Measurements from ENCODE around the gene SLC41A2.

DNA sequence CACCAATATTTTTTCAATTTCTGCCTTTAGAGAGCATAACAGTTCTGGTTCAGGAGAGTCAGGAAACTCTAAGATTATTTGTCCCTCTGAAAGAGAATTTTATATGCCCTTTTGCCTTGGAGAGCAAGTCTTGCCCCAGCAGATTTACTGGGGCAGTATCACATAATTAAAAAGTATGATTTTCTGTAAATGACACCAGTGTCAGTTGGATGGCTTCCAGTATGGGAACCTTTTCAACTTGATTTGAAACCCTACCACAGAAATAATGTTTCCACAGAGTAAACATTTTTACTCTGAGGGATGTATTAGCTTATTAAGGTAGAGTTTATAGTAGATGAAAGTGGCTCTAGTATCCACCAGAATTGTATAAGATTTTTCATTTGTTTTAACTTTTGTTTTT is 43.4 kb upstream of the SLC41A2 start:
- TF ChIP-seq, protein P1, sequence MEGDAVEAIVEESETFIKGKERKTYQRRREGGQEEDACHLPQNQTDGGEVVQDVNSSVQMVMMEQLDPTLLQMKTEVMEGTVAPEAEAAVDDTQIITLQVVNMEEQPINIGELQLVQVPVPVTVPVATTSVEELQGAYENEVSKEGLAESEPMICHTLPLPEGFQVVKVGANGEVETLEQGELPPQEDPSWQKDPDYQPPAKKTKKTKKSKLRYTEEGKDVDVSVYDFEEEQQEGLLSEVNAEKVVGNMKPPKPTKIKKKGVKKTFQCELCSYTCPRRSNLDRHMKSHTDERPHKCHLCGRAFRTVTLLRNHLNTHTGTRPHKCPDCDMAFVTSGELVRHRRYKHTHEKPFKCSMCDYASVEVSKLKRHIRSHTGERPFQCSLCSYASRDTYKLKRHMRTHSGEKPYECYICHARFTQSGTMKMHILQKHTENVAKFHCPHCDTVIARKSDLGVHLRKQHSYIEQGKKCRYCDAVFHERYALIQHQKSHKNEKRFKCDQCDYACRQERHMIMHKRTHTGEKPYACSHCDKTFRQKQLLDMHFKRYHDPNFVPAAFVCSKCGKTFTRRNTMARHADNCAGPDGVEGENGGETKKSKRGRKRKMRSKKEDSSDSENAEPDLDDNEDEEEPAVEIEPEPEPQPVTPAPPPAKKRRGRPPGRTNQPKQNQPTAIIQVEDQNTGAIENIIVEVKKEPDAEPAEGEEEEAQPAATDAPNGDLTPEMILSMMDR (IDR thresholded peaks at IDR 0.05; ENCODE audit: extremely low read depth in 1 of 2, insufficient read depth in 1 of 2, low read depth in 1 of 2, low read length in 2 of 2) = no peak
- TF ChIP-seq, protein P2, sequence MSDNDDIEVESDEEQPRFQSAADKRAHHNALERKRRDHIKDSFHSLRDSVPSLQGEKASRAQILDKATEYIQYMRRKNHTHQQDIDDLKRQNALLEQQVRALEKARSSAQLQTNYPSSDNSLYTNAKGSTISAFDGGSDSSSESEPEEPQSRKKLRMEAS (IDR thresholded peaks at IDR 0.05; ENCODE audit: insufficient read depth, insufficient read length) = no peak

Measured in endothelial cell of umbilical vein (primary cell).